GM19328 (cell line): ENCODE results near the gene PIGX.

Source experiments
- ATAC-seq: cut with Tn5 transposase; IDR thresholded peaks from one replicate; pipeline ENCODE4 v1.9.1; 2021; ENCODE audit warnings: mild to moderate bottlenecking, moderate library complexity; ENCODE audit not compliant: unreplicated experiment

Gene PIGX

DNA sequence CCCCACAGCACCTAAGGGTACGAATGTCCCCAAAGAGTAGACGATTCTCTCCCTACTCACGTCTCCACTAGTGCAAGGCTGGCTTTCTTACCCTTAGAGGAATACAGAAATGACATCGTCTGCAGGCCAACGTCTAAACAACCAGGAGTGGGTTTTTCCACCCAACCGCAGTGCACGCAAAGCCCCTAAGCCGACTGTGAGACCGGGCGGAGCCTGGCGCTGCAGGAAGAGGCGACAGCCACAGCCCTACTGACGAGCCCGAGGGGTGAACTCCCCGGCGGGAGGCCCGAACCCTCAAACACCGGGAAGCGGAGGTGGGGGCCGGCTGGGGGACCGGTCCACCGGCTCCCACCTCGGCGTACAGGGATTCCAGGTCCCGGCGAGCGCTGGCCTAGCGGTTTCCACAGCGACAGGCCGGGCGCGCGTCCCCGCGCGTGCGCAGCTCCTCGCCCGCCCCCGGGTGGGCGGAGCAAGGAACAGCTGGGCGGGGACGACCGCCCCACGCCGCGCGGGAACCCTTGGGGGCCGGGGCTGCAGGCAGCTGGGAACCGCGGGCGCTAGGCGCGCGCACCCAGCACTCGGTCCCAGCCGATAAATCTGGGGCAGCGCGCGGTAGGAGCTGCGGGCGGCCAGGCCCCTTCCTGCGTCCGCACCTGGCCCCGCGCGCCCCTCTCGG is at the start of gene PIGX, which contains the start of gene CEP19:
TSS of gene PIGX (plus strand) at position 540 of the 676 bp plus-strand sequence.
TSS of gene CEP19 (minus strand) at position 413 of the 676 bp plus-strand sequence. CDS start 3,593 bp downstream, outside the sequence.
- ATAC-seq = peak; percentile 84

- no peak for ATAC-seq
Observed at GRCh38 chr3:196662711-196663571, 49.2 kb upstream of the PIGX start.

- ATAC-seq = no peak
Observed at GRCh38 chr3:196666001-196666867, 45.9 kb upstream of the PIGX start.

DNA sequence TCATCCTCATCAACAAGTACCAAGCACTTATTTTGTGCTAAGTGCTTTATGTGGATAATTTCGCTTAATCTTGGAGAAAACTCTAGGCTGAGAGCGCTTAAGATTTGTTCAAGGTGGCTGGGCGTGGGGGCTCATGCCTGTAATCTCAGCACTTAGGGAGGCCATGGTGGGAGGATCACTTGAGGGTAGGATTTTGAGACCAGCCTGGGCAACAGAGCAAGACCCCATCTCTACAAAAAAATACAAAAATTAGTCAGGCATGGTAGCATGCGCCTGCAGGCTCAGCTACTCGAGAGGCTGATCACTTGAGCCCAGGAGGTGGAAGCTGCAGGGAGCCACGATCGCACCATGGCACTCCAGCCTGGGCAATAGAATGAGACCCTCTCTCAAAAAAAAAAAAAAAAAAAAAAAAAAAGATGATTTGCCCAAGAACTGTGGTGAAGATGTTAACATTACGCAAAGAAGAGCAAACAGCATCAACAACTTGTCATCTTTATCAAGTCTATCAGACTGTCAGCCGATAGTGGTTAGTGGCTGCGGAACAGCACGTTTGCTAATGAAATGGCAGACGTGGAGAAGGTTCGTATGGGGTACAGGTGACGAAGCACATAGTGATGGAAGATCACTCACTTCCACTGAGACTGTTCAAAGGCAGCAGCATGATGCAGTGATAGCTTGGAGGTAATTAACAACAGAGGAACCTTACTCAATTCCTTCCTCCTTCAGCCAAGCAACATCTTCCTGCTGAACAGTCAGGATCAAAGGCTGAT is 44.9 kb upstream of the PIGX start:
- no peak for ATAC-seq

GRCh38 chr3:196670339-196670738 is 41.8 kb upstream of the PIGX start:
- no peak for ATAC-seq

- no peak for ATAC-seq
Observed at GRCh38 chr3:196673632-196674031, 38.5 kb upstream of the PIGX start.

- no peak for ATAC-seq
Observed at GRCh38 chr3:196677353-196677752, 34.8 kb upstream of the PIGX start.

- ATAC-seq = no peak
Observed at GRCh38 chr3:196677931-196678330, 34.2 kb upstream of the PIGX start.

GRCh38 chr3:196684548-196685407 is 27.4 kb upstream of the PIGX start:
- peak; percentile 80 for ATAC-seq

DNA sequence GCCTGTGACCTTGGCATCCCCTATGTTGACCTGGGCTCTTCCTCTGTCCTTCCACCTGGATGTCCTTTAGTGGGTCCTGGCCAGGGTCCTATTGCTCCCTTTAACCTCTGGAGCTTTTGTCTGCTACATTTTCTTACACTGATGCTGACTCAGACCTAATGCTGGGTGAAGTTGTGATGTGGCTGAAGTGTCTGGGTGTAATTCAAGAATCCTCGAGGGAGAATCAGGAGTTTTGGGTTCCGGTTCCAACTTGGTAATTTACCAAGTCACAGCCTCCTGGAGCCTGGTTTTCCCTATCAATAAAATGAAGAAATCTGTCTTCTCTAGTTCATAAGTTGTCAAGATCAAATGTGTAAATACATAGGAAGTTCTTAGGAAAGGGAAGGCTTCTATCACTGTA is 25.7 kb upstream of the PIGX start:
- no peak for ATAC-seq

- ATAC-seq = no peak
Observed at GRCh38 chr3:196688349-196688748, 23.8 kb upstream of the PIGX start.

DNA sequence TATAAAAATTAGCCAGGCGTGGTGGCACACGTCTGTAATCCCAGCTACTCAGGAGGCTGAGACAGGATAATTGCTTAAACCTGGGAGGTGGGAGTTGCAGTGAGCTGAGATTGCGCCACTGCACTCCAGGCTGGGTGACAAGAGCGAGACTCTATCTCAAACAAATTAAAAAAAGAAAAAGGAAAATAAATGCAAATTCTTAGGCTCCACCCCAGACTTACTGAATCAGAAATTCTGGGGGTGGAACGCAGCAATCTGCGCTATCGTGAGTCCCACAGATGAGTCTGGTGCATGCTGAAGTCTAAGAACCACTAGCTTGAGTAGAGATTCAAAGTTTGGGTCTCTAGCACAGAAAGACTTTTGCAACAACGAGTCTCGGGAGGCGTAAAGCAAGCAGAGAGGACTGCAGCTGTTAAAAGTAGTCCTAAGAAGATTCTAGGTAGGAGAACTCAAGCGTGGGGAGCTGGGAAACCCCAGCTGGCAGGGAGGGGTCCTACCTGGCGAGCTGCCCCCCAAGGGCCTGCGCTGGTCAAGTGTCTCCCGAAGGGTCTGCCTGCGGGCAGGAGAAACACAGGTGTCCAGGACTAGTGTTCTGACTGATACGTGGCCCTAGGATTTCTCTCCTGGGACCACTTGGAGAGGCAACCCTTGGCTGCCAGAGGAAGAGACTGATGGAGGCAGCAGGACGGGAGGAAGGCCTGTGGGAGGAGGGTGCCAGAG is 22.1 kb upstream of the PIGX start:
- ATAC-seq = no peak

DNA sequence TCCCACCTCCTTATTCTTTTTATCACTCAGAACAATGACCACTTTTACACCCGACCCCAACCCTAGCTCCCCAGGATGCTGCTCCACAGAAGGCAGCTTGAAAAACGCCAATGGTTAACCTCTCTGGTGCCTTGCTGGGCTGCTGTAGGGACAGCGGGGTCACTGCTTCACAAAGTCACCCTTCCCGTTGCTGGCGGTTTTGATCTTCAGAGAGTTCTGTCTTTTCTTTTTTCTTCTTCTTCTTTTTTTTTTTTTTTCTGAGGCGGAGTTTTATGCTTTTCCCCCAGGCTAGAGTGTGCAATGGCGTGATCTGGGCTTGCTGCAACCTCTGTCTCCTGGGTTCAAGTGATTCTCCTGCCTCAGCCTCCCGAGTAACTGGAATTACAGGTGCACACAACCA is 20.8 kb upstream of the PIGX start:
- no peak for ATAC-seq

DNA sequence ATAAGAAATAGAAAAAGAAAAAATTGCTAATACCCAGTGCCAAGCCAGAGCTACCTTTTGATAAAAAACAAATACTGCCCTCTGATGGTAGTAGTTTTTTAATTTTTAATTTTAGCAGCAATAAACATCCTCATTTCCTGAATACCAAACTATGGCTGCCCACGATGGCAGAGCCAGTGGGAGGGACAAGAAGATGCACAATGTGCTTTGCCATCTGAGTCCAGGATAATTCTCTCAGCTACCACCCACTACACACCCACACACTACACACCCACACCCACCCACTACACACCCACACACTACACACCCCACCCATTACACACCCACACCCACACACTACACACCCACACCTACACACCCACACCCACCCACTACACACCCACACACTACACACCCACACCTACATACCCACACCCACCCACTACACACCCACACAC is 18.0 kb upstream of the PIGX start:
- ATAC-seq = no peak

GRCh38 chr3:196694941-196695848 is 17.0 kb upstream of the PIGX start:
- ATAC-seq = no peak

- ATAC-seq = no peak
Observed at GRCh38 chr3:196695849-196696226, 16.3 kb upstream of the PIGX start.

GRCh38 chr3:196697270-196697669 is 14.9 kb upstream of the PIGX start:
- ATAC-seq = no peak

DNA sequence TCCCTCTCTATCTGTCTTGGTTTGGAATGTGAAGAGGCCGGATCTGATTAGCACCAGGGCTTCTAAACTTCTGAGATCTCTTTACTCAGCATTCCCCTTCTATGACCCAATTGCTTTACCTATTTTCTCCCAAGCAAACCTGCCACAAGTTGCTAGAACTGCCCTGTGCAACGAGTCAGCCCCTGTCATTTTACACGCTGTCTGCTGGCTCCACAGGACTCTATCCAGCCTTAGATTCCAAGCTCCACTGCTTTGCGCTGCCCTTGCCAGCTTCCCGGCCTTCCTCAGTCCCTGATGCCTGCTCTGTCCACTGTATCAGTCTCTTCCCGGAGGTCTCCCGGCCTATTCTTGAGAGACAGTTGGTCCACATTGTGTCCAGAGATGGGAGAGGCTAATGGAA is 12.4 kb upstream of the PIGX start:
- no peak for ATAC-seq
